OCI-LY1 (cell line): ENCODE results near the gene PARD3B.

ENCODE experiments used
- CTCF ChIP-seq: fragments of 200-600 bp; sonication (generic), shearing (Covaris generic); IDR thresholded peaks from 2 replicates; pipeline ENCODE4 v1.5.1; 2017; ENCODE audit warnings: mild to moderate bottlenecking, antibody characterized with exemption, low read length, moderate library complexity, mixed read lengths
- EZH2 ChIP-seq: fragments of 200-600 bp; sonication (generic), shearing (Covaris generic); IDR thresholded peaks from 2 replicates; pipeline ENCODE4 v1.8.0; 2017; ENCODE audit warnings: borderline replicate concordance, mixed run types, mild to moderate bottlenecking, antibody characterized with exemption, low read length, moderate library complexity, mixed read lengths

DNA sequence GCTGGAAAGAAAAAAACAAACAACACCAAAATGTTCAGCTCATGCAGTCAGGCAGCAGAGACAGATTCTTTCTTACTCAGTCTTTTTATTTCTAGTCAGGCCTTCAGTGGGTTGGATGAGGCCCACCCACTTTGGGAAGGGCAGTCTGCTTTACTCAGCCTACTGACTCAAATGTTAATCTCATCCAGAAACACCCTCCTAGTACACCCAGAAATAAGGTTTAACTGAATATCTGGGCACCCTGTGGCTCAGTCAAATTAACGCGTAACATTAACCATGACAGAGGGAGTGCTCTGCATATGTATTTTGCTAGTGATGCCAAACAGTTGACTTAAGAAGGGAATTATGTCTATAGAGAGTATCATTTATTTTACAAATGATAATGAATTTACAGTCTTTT, 401.6 kb downstream of the PARD3B start:
- TF ChIP-seq CTCF (no peak), EZH2 (no peak)
